Tibial artery (tissue), 4 donors: ENCODE measurements around the gene WDR54.

ENCODE experiments used
- DNase-seq, 2 donors: peaks; one replicate each; pipeline ENCODE4 v3.0.0-alpha.2; 2019
- H3K27ac ChIP-seq, 2 donors: fragments of 200-600 bp; sonication (generic) in 1 of 2; 1 replicate in 1 of 2; 2 replicates in 1 of 2; pipeline ENCODE4 v1.5.1; 2018 to 2019; ENCODE audit warnings: mild to moderate bottlenecking in 1 of 2
- H3K27me3 ChIP-seq, 2 donors: fragments of 200-600 bp; sonication (generic) in 1 of 2; one replicate each; pipeline versions ENCODE4 v1.5.1 to v1.6.0; 2016 to 2019
- H3K36me3 ChIP-seq, 3 donors: fragments of 200-600 bp; sonication (generic) in 2 of 3; one replicate each; pipeline ENCODE4 v1.5.1; 2016 to 2019; ENCODE audit warnings: mild to moderate bottlenecking in 2 of 3
- H3K4me1 ChIP-seq, 4 donors: fragments of 200-600 bp; sonication (generic) in 2 of 4; 1 replicate in 3 of 4; 2 replicates in 1 of 4; pipeline ENCODE4 v1.5.1; 2016 to 2019
- H3K4me3 ChIP-seq, 2 donors: fragments of 200-600 bp; sonication (generic) in 1 of 2; 1 replicate in 1 of 2; 2 replicates in 1 of 2; pipeline ENCODE4 v1.5.1; 2018 to 2019; ENCODE audit warnings: mild to moderate bottlenecking in 2 of 2
- H3K9me3 ChIP-seq, 3 donors: fragments of 200-600 bp; sonication (generic) in 1 of 3; one replicate each; pipeline ENCODE4 v1.5.1; 2016 to 2019
- CTCF ChIP-seq, 2 experiments: fragments of 200-600 bp in 1 of 2; fragments of 450-650 bp in 1 of 2; IDR thresholded peaks; one replicate each; pipeline ENCODE4 v1.5.1; 2017 to 2019; ENCODE audit warnings: antibody characterized with exemption in 2 of 2, mild to moderate bottlenecking in 1 of 2, moderate library complexity in 1 of 2
- intact Hi-C: fragments of 100-400 bp; cut with DNase I; formaldehyde crosslinking; loops from one replicate; pipeline ENCODE4 v1.15.0; 2023; ENCODE audit warnings: low total_unique reads

The WDR54 gene

DNA sequence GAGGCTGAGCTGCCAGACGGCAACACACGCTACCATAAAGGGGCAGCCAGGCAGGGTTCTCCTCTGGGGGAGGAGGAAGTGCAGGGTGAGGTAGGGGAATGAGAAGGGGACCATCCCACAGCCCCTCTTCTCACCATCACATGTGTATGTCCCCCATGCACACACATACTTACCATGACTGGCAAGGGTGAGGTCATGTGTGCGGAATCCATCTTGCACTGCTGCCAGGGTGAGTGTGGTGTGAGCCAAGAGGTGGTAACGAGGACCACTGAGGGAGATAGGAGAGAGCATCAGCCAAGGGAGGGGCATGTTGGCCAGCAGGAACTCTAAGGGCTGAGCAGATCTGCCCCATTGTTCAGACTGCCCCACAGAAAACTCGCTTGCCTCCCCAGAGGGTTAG is 7.1 kb downstream of the WDR54 start:
- Histone ChIP-seq H3K27ac (no peak overlapping the region), H3K9me3 (no peaks in the 10 kb centered on the region), H3K4me3 (no peak overlapping the region), H3K36me3 (peaks cover 11 to 76% (median 45%) of the 10 kb centered on the region in 3 donors), H3K4me1 (no peaks in the 10 kb centered on the region), H3K27me3 (no peaks in the 10 kb centered on the region)
- no peak for DNase-seq
- no peak for TF ChIP-seq CTCF (IDR thresholded peaks at IDR 0.05)
- intact Hi-C loops = no loop called here

GRCh38 chr2:74429487-74430451 is 8.2 kb downstream of the WDR54 start:
- no peaks in the 10 kb centered on the region for H3K27me3 ChIP-seq
- no peak for TF ChIP-seq CTCF (IDR thresholded peaks at IDR 0.05)
- intact Hi-C loops = no loop called here
- no peaks in the 10 kb centered on the region for H3K4me1 ChIP-seq
- no peak for DNase-seq
- H3K9me3 ChIP-seq = no peaks in the 10 kb centered on the region
- H3K27ac ChIP-seq = no peak overlapping the region
- no peak overlapping the region for H3K4me3 ChIP-seq
- H3K36me3 ChIP-seq = peaks cover 11 to 76% (median 45%) of the 10 kb centered on the region in 3 donors

- Histone ChIP-seq H3K4me3 (no peak overlapping the region), H3K27ac (no peak overlapping the region), H3K27me3 (no peaks in the 10 kb centered on the region), H3K36me3 (peaks cover 11 to 70% (median 45%) of the 10 kb centered on the region in 3 donors), H3K9me3 (no peaks in the 10 kb centered on the region), H3K4me1 (no peaks in the 10 kb centered on the region)
- no peak for TF ChIP-seq CTCF (IDR thresholded peaks at IDR 0.05)
- DNase-seq = no peak
- intact Hi-C loops = no loop called here
These were observed 9.0 kb downstream of the WDR54 start for GRCh38 chr2:74430502-74430901.

GRCh38 chr2:74436111-74436805 is 14.7 kb downstream of the WDR54 start:
- intact Hi-C loops = no loop called here
- Histone ChIP-seq H3K4me3 (no peak overlapping the region), H3K36me3 (peaks cover 0 to 13% (median 0%) of the 10 kb centered on the region in 3 donors), H3K27me3 (peaks cover 0 to 5% of the 10 kb centered on the region in 2 donors), H3K27ac (no peak overlapping the region), H3K9me3 (no peaks in the 10 kb centered on the region), H3K4me1 (peaks cover 0 to 43% (median 17%) of the 10 kb centered on the region in 4 donors)
- DNase-seq = no peak
- TF ChIP-seq CTCF (IDR thresholded peaks at IDR 0.05) = no peak

- Histone ChIP-seq H3K9me3 (no peaks in the 10 kb centered on the region), H3K4me1 (peaks cover 0 to 45% (median 21%) of the 10 kb centered on the region in 4 donors), H3K4me3 (no peak overlapping the region), H3K27me3 (peaks cover 0 to 13% of the 10 kb centered on the region in 2 donors), H3K27ac (no peak overlapping the region), H3K36me3 (peaks cover 0 to 6% (median 0%) of the 10 kb centered on the region in 3 donors)
- no peak for TF ChIP-seq CTCF (IDR thresholded peaks at IDR 0.05)
- DNase-seq = no peak
- intact Hi-C loops = no loop called here
These were observed 15.5 kb downstream of the WDR54 start for GRCh38 chr2:74436848-74437695.
